Stomach (tissue), 9 donors: Measurements from ENCODE around the gene PDIA5. TPM values are rescaled to one million over a fixed set of nuclear protein-coding genes. Genes with fewer than 3 reads are reported as not detected.

Experiments
- DNase-seq, 2 donors: peaks; one replicate each; pipeline versions ENCODE4 v3.0.0 to v3.0.0-alpha.2; 2013 to 2019
- H3K27ac ChIP-seq, 5 donors: fragments of 200-600 bp in 4 of 5; sonication (generic) in 4 of 5; one replicate each; pipeline ENCODE4 v1.5.1; 2013 to 2019; ENCODE audit warnings: mild to moderate bottlenecking in 1 of 5, moderate library complexity in 1 of 5
- H3K27me3 ChIP-seq, 3 donors: fragments of 200-600 bp; sonication (generic); one replicate each; pipeline ENCODE4 v1.5.1; 2017 to 2019; ENCODE audit warnings: mixed run types in 1 of 3
- H3K36me3 ChIP-seq, 4 donors: fragments of 200-600 bp; sonication (generic); 1 replicate in 3 of 4; 2 replicates in 1 of 4; pipeline ENCODE4 v1.5.1; 2016 to 2019
- H3K4me1 ChIP-seq, 4 donors: fragments of 200-600 bp; sonication (generic); one replicate each; pipeline ENCODE4 v1.5.1; 2016 to 2019
- H3K4me3 ChIP-seq, 4 donors: fragments of 200-600 bp; sonication (generic) in 3 of 4; one replicate each; pipeline ENCODE4 v1.5.1; 2016 to 2019; ENCODE audit warnings: mild to moderate bottlenecking in 1 of 4
- H3K9me3 ChIP-seq, 4 donors: fragments of 200-600 bp; sonication (generic); one replicate each; pipeline ENCODE4 v1.5.1; 2016 to 2019
- CTCF ChIP-seq, 7 experiments: fragments of 450-650 bp in 4 of 7; fragments of 200-600 bp in 3 of 7; sonication (generic) in 3 of 7; IDR thresholded peaks; one replicate each; pipeline ENCODE4 v1.5.1; 2016 to 2019; ENCODE audit warnings: antibody characterized with exemption in 7 of 7, control low read depth in 2 of 7, mild to moderate bottlenecking in 1 of 7
- EP300 ChIP-seq: sonication (generic); formaldehyde crosslinking; IDR thresholded peaks from one replicate; pipeline ENCODE4 v1.6.1; 2017; ENCODE audit warnings: antibody characterized with exemption
- POLR2A ChIP-seq, 4 donors: fragments of 450-650 bp; IDR thresholded peaks; one replicate each; pipeline ENCODE4 v1.6.1; 2016; ENCODE audit warnings: antibody characterized with exemption in 4 of 4, control low read depth in 2 of 4, mild to moderate bottlenecking in 1 of 4, moderate library complexity in 1 of 4
- POLR2AphosphoS5 ChIP-seq, 3 donors: sonication (generic); formaldehyde crosslinking; IDR thresholded peaks; one replicate each; pipeline ENCODE4 v1.6.1; 2016; ENCODE audit warnings: antibody characterized with exemption in 3 of 3
- WGBS, 5 donors: extraction: QIAGEN DNeasy Blood & Tissue Kit in 3 of 5; methylation state at CpG; one replicate each; pipeline versions ENCODE4 v1.1.5 to v1.1.7; 2013 to 2018; 5-methylcytosine and 5-hydroxymethylcytosine counted together
- intact Hi-C: fragments of 100-400 bp; cut with DNase I; formaldehyde crosslinking; loops from one replicate; pipeline ENCODE4 v1.15.1; 2023; ENCODE audit warnings: low total_unique reads
- polyA plus RNA-seq, 3 donors: library from polyadenylated mRNA; stranded (reverse); fragments of 200-250 nt; gene quantifications; one replicate each; pipeline ENCODE4 v1.2.3, GENCODE V29; 2013
- total RNA-seq, 5 donors: library from RNA; depleted of rRNA; stranded (reverse); fragments of >200 nt; gene quantifications; one replicate each; pipeline versions ENCODE4 v1.1.0 to v1.2.3, GENCODE V29; 2014 to 2016
- donor health status: healthy with polysubstance abuse.
- donor health status: Bipolar disorder and iron deficiency.
- donor health status: healthy.

The PDIA5 gene
- total and polyA plus RNA-seq, 8 donors: 13.9 to 75.3 (median 35.0) TPM

- peak overlapping the region in 1 of 5 donors; percentile 15 for H3K27ac ChIP-seq
- peaks cover 0 to 4% (median 2%) of the 10 kb centered on the region in 4 donors for H3K4me1 ChIP-seq
- H3K36me3 ChIP-seq: peaks cover 48 to 100% (median 96%) of the 10 kb centered on the region in 4 donors
- 75 to 89% (median 84%) methylated on average over 4 of the region's 4 CpGs for WGBS, 5 donors
- no peak for DNase-seq
- H3K9me3 ChIP-seq: no peaks in the 10 kb centered on the region
- intact Hi-C loops: no loop called here
- no peak overlapping the region for H3K4me3 ChIP-seq
- TF ChIP-seq POLR2AphosphoS5 (IDR thresholded peaks at IDR 0.05) (no peak), CTCF (IDR thresholded peaks at IDR 0.05) (no peak), EP300 (no peak), POLR2A (IDR thresholded peaks at IDR 0.05) (no peak)
- H3K27me3 ChIP-seq: no peaks in the 10 kb centered on the region
Measured at GRCh38 chr3:123120573-123120972, 53.7 kb downstream of the PDIA5 start.

GRCh38 chr3:123122057-123122456 lies 55.2 kb downstream of the PDIA5 start:
- 81 to 85% (median 84%) methylated on average over 5 of the region's 5 CpGs for WGBS, 5 donors
- TF ChIP-seq EP300 (no peak), POLR2AphosphoS5 (IDR thresholded peaks at IDR 0.05) (no peak), POLR2A (IDR thresholded peaks at IDR 0.05) (no peak), CTCF (IDR thresholded peaks at IDR 0.05) (no peak)
- H3K27me3 ChIP-seq: no peaks in the 10 kb centered on the region
- no peaks in the 10 kb centered on the region for H3K9me3 ChIP-seq
- DNase-seq: no peak
- no peak overlapping the region for H3K4me3 ChIP-seq
- peaks cover 44 to 100% (median 95%) of the 10 kb centered on the region in 4 donors for H3K36me3 ChIP-seq
- H3K4me1 ChIP-seq: peaks cover 0 to 4% (median 2%) of the 10 kb centered on the region in 4 donors
- H3K27ac ChIP-seq: no peak overlapping the region
- intact Hi-C loops: no loop called here

DNA sequence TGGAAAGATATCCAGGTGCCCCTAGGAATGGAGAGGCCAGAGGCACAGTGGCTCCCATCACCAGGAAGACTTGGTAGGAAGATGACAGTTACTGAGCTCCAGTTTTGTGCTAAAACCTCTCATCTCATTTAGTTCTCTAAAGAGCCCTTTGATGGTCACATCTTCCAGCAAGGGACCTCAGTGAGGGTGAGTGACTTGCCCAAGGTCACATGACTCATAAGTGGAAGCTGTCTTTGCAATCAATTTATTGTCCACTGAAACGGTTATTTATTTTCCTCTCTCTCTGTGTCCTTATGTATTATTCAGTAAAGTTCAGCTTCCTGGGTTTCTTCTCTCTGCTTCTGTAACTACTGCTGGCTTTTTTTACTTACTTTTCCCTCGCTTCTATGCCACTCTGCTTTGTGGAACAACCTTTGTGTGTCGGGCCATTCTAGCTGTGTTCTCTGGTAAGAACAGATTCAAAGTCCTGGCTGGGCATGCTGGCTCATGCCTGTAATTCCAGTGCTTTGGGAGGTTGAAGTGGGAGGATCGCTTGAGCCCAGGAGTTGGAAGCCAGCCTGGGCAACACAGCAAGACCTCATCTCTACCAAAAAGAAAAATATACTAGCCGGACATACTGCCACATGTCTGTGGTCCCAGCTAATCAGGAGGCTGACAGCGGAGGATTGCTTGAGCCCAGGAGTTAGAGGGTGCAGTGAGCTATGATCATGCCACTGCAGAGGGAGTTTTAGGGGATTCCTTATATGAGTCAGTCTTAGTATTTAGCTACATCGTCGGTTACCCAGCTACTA lies 55.9 kb downstream of the PDIA5 start:
- Histone ChIP-seq H3K4me3 (no peak overlapping the region), H3K36me3 (peaks cover 43 to 100% (median 96%) of the 10 kb centered on the region in 4 donors), H3K4me1 (peaks cover 0 to 4% (median 2%) of the 10 kb centered on the region in 4 donors), H3K9me3 (no peaks in the 10 kb centered on the region), H3K27me3 (no peaks in the 10 kb centered on the region), H3K27ac (no peak overlapping the region)
- intact Hi-C loops: no loop called here
- TF ChIP-seq CTCF (IDR thresholded peaks at IDR 0.05) (no peak), POLR2AphosphoS5 (IDR thresholded peaks at IDR 0.05) (no peak), POLR2A (IDR thresholded peaks at IDR 0.05) (no peak), EP300 (no peak)
- WGBS, 5 donors: 64 to 72% (median 68%) methylated on average over 8 of the region's 8 CpGs
- DNase-seq: no peak

DNA sequence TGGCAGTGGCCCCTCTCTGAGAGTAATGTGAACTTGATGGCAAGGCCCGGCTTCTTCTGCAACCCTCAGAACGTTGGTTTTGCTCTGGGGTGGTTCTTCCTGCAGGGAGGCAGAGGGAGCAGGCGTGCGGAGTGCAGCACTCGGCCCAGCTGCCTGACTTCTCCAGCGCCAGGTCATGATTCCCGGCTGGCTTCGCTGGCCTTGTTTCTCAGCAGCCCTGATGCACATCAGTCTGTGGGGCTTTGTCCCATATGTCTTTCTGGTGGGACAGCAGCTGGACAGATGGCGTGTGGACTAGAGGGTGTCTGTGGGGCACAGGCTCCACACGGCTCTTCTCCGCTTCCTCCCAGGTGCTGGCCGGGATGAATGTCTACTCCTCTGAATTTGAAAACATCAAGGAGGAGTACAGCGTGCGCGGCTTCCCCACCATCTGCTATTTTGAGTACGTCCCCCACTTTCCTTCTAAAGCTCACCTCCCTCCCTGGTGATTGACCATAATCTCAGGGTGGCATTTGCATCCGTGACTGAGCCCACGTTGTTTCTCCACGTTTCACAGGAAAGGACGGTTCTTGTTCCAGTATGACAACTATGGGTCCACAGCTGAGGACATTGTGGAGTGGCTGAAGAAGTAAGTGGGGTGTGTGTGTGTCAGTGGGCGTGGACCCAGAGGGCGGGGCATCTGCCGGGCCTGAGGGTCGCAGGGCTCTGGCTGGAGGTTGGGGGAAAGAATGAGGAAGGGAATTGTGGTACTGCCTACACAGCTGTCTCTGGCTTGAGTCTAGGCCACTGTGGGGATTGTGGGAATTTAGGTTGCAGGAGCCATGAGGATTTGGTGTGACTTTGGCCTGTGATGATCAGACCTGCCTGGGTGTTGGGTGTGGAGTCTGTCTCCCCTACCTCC lies 57.1 kb downstream of the PDIA5 start:
- Histone ChIP-seq H3K36me3 (peaks cover 30 to 100% (median 98%) of the 10 kb centered on the region in 4 donors), H3K4me1 (peaks cover 0 to 4% (median 3%) of the 10 kb centered on the region in 4 donors), H3K27me3 (no peaks in the 10 kb centered on the region), H3K9me3 (no peaks in the 10 kb centered on the region), H3K4me3 (no peak overlapping the region), H3K27ac (no peak overlapping the region)
- no peak for DNase-seq
- 79 to 87% (median 82%) methylated on average over 23 to 24 of the region's 24 CpGs for WGBS, 5 donors
- intact Hi-C loops: no loop called here
- TF ChIP-seq CTCF (IDR thresholded peaks at IDR 0.05): no peak
- no peak for TF ChIP-seq EP300
- no peak for TF ChIP-seq POLR2AphosphoS5 (IDR thresholded peaks at IDR 0.05)
- TF ChIP-seq POLR2A (IDR thresholded peaks at IDR 0.05): no peak
